H9 (cell line): ENCODE results near the gene STARD3. TPM values are rescaled to one million over a fixed set of nuclear protein-coding genes. Genes with fewer than 3 reads are reported as not detected.

ENCODE experiments used
- DNase-seq: peaks from one replicate; pipeline ENCODE4 v3.0.0-alpha.2; 2017
- H2AFZ ChIP-seq: one replicate; pipeline ENCODE4 v1.6.1; 2013; ENCODE audit warnings: mild to moderate bottlenecking, low read length, control low read depth, moderate library complexity
- H2AK5ac ChIP-seq: 2 replicates; pipeline ENCODE4 v1.6.1; 2013; ENCODE audit warnings: low read length, control low read depth, mixed read lengths; ENCODE audit not compliant: insufficient read length
- H2BK120ac ChIP-seq: one replicate; pipeline ENCODE4 v1.6.1; 2013; ENCODE audit warnings: low read depth, mild to moderate bottlenecking, low read length, control low read depth, inconsistent platforms; ENCODE audit not compliant: poor library complexity, severe bottlenecking
- H2BK12ac ChIP-seq: 2 replicates; pipeline ENCODE4 v1.6.1; 2013; ENCODE audit warnings: low read length, control low read depth, mixed read lengths, low read depth; ENCODE audit not compliant: insufficient read length
- H2BK15ac ChIP-seq: 2 replicates; pipeline ENCODE4 v1.6.1; 2013; ENCODE audit warnings: low read depth, low read length, control low read depth
- H2BK20ac ChIP-seq: one replicate; pipeline ENCODE4 v1.6.1; 2013; ENCODE audit warnings: low read depth, mild to moderate bottlenecking, low read length, control low read depth, inconsistent platforms; ENCODE audit not compliant: poor library complexity, severe bottlenecking
- H2BK5ac ChIP-seq: 2 replicates; pipeline ENCODE4 v1.6.1; 2013; ENCODE audit warnings: low read length, control low read depth, mixed read lengths; ENCODE audit not compliant: insufficient read length
- H3K14ac ChIP-seq: 2 replicates; pipeline ENCODE4 v1.6.1; 2013; ENCODE audit warnings: low read length, control low read depth; ENCODE audit not compliant: insufficient read depth
- H3K18ac ChIP-seq: 2 replicates; pipeline ENCODE4 v1.6.1; 2013; ENCODE audit warnings: low read depth, mild to moderate bottlenecking, mixed read lengths, low read length, control low read depth; ENCODE audit not compliant: insufficient read length
- H3K23ac ChIP-seq: 2 replicates; pipeline ENCODE4 v1.6.1; 2013; ENCODE audit warnings: low read length, control low read depth, mixed read lengths, low read depth; ENCODE audit not compliant: insufficient read length
- H3K23me2 ChIP-seq: 2 replicates; pipeline ENCODE4 v1.6.1; 2013; ENCODE audit warnings: low read depth, mild to moderate bottlenecking, mixed read lengths, low read length, control low read depth; ENCODE audit not compliant: insufficient read length, poor library complexity, severe bottlenecking
- H3K27ac ChIP-seq: 2 replicates; pipeline ENCODE4 v1.5.1; 2013; ENCODE audit warnings: low read length, control low read depth, mixed read lengths, low read depth; ENCODE audit not compliant: insufficient read length
- H3K27me3 ChIP-seq: 2 replicates; pipeline ENCODE4 v1.6.1; 2013; ENCODE audit warnings: low read length, control low read depth, inconsistent platforms; ENCODE audit not compliant: insufficient read depth
- H3K4ac ChIP-seq: 2 replicates; pipeline ENCODE4 v1.6.1; 2013; ENCODE audit warnings: low read depth, mild to moderate bottlenecking, control low read depth, inconsistent platforms, low read length, moderate library complexity
- H3K4me1 ChIP-seq: 2 replicates; pipeline ENCODE4 v1.6.1; 2013; ENCODE audit warnings: low read length, control low read depth, inconsistent platforms; ENCODE audit not compliant: insufficient read depth
- H3K4me2 ChIP-seq: 2 replicates; pipeline ENCODE4 v1.6.1; 2013; ENCODE audit warnings: low read length, control low read depth, mixed read lengths; ENCODE audit not compliant: insufficient read length, insufficient read depth
- H3K56ac ChIP-seq: 2 replicates; pipeline ENCODE4 v1.6.1; 2013; ENCODE audit warnings: low read depth, mild to moderate bottlenecking, mixed read lengths, low read length, control low read depth; ENCODE audit not compliant: insufficient read length
- H3K79me1 ChIP-seq: 2 replicates; pipeline ENCODE4 v1.6.1; 2013; ENCODE audit warnings: low read depth, mild to moderate bottlenecking, moderate library complexity, low read length, control low read depth, inconsistent platforms; ENCODE audit not compliant: insufficient read depth, poor library complexity, severe bottlenecking
- H3K79me2 ChIP-seq: 2 replicates; pipeline ENCODE4 v1.6.1; 2013; ENCODE audit warnings: low read length, control low read depth, inconsistent platforms; ENCODE audit not compliant: insufficient read depth
- H3K9ac ChIP-seq: 2 replicates; pipeline ENCODE4 v1.6.1; 2013; ENCODE audit warnings: low read length, control low read depth, mixed read lengths; ENCODE audit not compliant: insufficient read length; ENCODE audit errors: extremely low read depth
- H3K9me3 ChIP-seq: one replicate; pipeline ENCODE4 v1.6.1; 2013; ENCODE audit warnings: low read depth, low read length, inconsistent platforms; ENCODE audit not compliant: control insufficient read depth
- H3T11ph ChIP-seq: one replicate; pipeline ENCODE4 v1.6.1; 2013; ENCODE audit warnings: mild to moderate bottlenecking, low read length, control low read depth, inconsistent platforms
- H4K20me1 ChIP-seq: one replicate; pipeline ENCODE4 v1.6.1; 2013; ENCODE audit not compliant: control insufficient read depth, insufficient read length, insufficient read depth
- H4K5ac ChIP-seq: 2 replicates; pipeline ENCODE4 v1.6.1; 2013; ENCODE audit warnings: low read depth, mild to moderate bottlenecking, mixed read lengths, low read length, control low read depth; ENCODE audit not compliant: insufficient read length
- H4K8ac ChIP-seq: replicated peaks from 2 replicates; pipeline ENCODE4 v1.6.1; 2013; ENCODE audit warnings: low read length, control low read depth, mixed read lengths, low read depth; ENCODE audit not compliant: insufficient read length
- H4K91ac ChIP-seq: 2 replicates; pipeline ENCODE4 v1.6.1; 2013; ENCODE audit warnings: low read depth, mild to moderate bottlenecking, moderate library complexity, mixed read lengths, low read length, control low read depth; ENCODE audit not compliant: insufficient read length
- H3K27ac Mint-ChIP-seq, 3 experiments: 2 replicates in 2 of 3; 3 replicates in 1 of 3; pipeline ENCODE4 v1.8.0; 2020 to 2021; ENCODE audit warnings: mixed read lengths in 3 of 3, mild to moderate bottlenecking in 1 of 3, moderate library complexity in 1 of 3
- H3K27me3 Mint-ChIP-seq: 2 replicates; pipeline ENCODE4 v1.8.0; 2021; ENCODE audit warnings: low read depth, mild to moderate bottlenecking, moderate library complexity, mixed read lengths
- H3K36me3 Mint-ChIP-seq, 3 experiments: 2 replicates in 2 of 3; 3 replicates in 1 of 3; pipeline ENCODE4 v1.8.0; 2020 to 2021; ENCODE audit warnings: low read depth in 3 of 3, mixed read lengths in 3 of 3; ENCODE audit not compliant: insufficient read depth in 1 of 3
- H3K4me1 Mint-ChIP-seq, 2 experiments: 2 replicates each; pipeline ENCODE4 v1.8.0; 2020; ENCODE audit warnings: mixed read lengths in 2 of 2
- H3K4me3 Mint-ChIP-seq, 2 experiments: 2 replicates in 1 of 2; 3 replicates in 1 of 2; pipeline ENCODE4 v1.8.0; 2020 to 2021; ENCODE audit warnings: mild to moderate bottlenecking in 2 of 2, mixed read lengths in 2 of 2, moderate library complexity in 1 of 2
- H3K9me3 Mint-ChIP-seq, 2 experiments: 2 replicates in 1 of 2; 3 replicates in 1 of 2; pipeline ENCODE4 v1.8.0; 2020; ENCODE audit warnings: mild to moderate bottlenecking in 2 of 2, mixed read lengths in 2 of 2, moderate library complexity in 1 of 2
- CTCF ChIP-seq: fragments of 200-600 bp; sonication (generic); conservative IDR thresholded peaks from 3 replicates; pipeline ENCODE4 v1.8.0; 2021; ENCODE audit warnings: antibody characterized with exemption, mild to moderate bottlenecking
- WGBS: extraction: QIAGEN DNeasy Blood & Tissue Kit; methylation state at CpG from one replicate; pipeline ENCODE4 v1.1.7; 2013; ENCODE audit warnings: missing lambda C conversion rate, low lambda C conversion rate, mixed read lengths; ENCODE audit not compliant: insufficient read length; ENCODE audit errors: extremely low coverage; 5-methylcytosine and 5-hydroxymethylcytosine counted together
- total RNA-seq: library from RNA; stranded (reverse); gene quantifications from 2 replicates; pipeline ENCODE4 v1.2.1, GENCODE V29; 2021

The STARD3 gene
- total RNA-seq, 1 experiment from 2014 or later, result 51.3 TPM

DNA sequence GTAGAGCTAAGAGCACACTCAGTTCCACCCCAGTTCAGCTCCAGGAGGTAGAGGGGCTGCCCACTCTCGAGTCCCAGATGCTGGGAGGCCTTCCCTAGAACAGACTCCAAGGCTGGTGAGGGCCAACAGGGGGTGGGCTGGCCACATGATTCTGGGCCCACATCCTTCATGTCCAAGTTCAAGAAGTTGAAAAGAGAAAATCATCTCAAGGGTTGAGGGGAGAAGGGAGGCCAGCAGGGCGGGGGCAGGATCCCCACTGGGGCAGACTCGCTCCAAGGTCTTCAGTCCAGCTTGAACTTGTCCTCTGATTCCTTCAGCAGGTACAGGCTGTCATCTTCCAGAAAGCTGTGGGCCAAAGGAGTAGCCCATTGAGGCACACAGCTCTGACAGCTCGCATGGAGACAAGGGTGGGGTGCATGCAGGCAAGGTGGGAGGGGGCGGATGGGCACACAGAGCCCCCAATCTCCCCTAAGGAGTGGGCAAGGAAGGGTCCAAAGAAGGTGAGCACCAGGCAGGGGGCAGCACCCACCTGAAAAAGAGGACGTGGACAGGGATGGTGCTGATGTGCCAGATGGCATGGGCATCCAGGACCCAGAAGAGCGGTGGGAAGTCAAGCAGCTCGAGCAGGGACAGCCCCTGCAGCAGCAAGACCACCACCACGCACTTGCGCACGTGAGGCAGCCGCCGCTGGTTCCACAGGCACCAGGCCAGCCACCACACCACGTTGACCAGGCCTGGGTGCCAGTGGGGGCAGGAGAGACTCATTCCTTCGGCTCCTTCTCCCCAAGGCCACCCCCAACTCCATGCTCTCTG lies 35.8 kb downstream of the STARD3 start:
- no peak overlapping the region for H2BK15ac ChIP-seq
- H3K9me3 ChIP-seq, result no peaks in the 10 kb centered on the region
- no peak overlapping the region for H2BK20ac ChIP-seq
- no peaks in the 10 kb centered on the region for H3K79me1 ChIP-seq
- no peak; the same call in 2 of the 3 replicates for TF ChIP-seq CTCF
- no peak overlapping the region for H4K5ac ChIP-seq
- H3K23me2 ChIP-seq, result peaks cover 4% of the 10 kb centered on the region
- no peak overlapping the region for H4K91ac ChIP-seq
- no peak overlapping the region; a peak in 1 of 5 replicates for H3K4me3 Mint-ChIP-seq
- no peak overlapping the region for H2BK5ac ChIP-seq
- H3K27ac Mint-ChIP-seq, result no peak overlapping the region; a peak in 3 of 7 replicates
- DNase-seq, result no peak
- H4K8ac ChIP-seq, result no peak overlapping the region
- no peak overlapping the region for H3K9ac ChIP-seq
- H3K4me1 ChIP-seq, result no peaks in the 10 kb centered on the region; the same call in 1 of the 2 replicates
- H3K27me3 Mint-ChIP-seq, result peaks cover 37% of the 10 kb centered on the region
- peaks cover 26 to 27% of the 10 kb centered on the region in 2 experiments for H3K4me1 Mint-ChIP-seq
- no peak overlapping the region for H2AK5ac ChIP-seq
- no CpG with 5 or more reads among the region's 15 CpGs for WGBS
- no peak overlapping the region for H3K4ac ChIP-seq
- H3K23ac ChIP-seq, result no peak overlapping the region
- H2BK12ac ChIP-seq, result no peak overlapping the region
- no peak overlapping the region for H3K4me2 ChIP-seq
- no peaks in the 10 kb centered on the region for H3K79me2 ChIP-seq
- no peak overlapping the region for H3K14ac ChIP-seq
- H4K20me1 ChIP-seq, result no peaks in the 10 kb centered on the region
- no peak overlapping the region for H3K27ac ChIP-seq
- H3K9me3 Mint-ChIP-seq, result no peaks in the 10 kb centered on the region; a peak in 1 of 5 replicates
- peaks cover 0 to 3% (median 0%) of the 10 kb centered on the region in 3 experiments; a peak in 2 of 7 replicates for H3K36me3 Mint-ChIP-seq
- H3T11ph ChIP-seq, result no peak overlapping the region
- no peak overlapping the region for H3K56ac ChIP-seq
- H2BK120ac ChIP-seq, result no peak overlapping the region
- H3K18ac ChIP-seq, result no peak overlapping the region
- H3K27me3 ChIP-seq, result no peaks in the 10 kb centered on the region; the same call in 1 of the 2 replicates
- H2AFZ ChIP-seq, result no peak overlapping the region
